HG03159 (cell line): ENCODE results near the gene C1QTNF9B.

Source experiments
- ATAC-seq: cut with Tn5 transposase; IDR thresholded peaks from one replicate; pipeline ENCODE4 v1.9.1; 2021; ENCODE audit warnings: mild to moderate bottlenecking, moderate library complexity; ENCODE audit not compliant: unreplicated experiment

The C1QTNF9B gene

DNA sequence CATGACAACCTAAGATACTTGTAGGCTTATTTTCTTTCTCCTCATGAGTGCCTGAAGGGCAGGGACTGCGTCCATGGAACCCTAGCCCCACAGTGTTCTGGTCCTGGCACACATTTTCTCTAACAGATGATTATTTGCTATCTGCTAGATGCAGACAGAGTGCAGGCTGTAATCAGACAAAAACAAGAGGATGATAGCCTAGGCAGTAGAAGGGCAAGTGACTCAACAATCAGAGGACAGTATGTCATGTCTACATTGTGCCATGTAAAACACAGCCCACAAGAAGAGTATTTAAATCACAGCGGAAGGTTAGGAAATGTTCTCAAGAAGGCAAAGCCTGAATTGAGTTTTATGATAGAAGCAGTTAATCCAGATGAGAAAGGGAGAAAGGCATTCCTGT lies 37.4 kb downstream of the C1QTNF9B start:
- no peak for ATAC-seq

DNA sequence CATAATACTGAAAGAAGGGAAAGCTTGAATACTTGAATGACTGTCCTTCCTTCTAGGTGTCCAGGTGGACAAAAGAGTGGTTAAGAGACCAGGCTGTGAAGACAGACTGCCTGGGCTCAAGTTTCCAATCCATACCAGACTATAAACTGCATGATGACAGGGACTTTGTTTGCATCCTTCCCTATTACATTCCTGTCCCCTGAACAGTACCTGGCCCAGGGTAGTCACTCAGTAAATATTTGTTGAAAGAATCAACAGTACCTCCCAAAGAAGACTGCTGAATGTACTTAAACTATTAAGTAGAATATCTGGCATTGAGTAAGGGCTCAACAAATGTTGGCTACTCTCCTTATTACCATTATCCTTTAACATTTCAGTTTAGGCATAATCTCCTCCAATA lies 37.8 kb downstream of the C1QTNF9B start:
- ATAC-seq: no peak

DNA sequence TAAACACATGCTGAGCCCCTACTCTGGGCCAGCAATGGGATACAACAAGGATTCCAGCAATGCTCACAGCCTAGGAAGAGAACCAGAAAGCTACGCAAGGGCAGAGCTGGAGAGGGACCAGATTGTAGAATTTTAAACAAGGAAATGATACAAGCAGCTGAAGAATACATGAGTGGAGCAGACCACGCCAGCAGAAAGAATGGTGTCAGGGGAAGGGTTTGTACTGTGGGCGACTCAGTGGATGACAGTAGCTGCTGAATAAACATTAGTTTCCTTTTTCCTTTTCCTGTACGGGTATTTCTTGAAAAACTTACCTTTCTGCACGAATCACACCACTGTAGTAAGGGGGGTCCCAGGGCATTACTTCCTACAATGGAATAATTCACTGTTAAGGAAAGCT lies 38.8 kb downstream of the C1QTNF9B start:
- ATAC-seq: no peak

DNA sequence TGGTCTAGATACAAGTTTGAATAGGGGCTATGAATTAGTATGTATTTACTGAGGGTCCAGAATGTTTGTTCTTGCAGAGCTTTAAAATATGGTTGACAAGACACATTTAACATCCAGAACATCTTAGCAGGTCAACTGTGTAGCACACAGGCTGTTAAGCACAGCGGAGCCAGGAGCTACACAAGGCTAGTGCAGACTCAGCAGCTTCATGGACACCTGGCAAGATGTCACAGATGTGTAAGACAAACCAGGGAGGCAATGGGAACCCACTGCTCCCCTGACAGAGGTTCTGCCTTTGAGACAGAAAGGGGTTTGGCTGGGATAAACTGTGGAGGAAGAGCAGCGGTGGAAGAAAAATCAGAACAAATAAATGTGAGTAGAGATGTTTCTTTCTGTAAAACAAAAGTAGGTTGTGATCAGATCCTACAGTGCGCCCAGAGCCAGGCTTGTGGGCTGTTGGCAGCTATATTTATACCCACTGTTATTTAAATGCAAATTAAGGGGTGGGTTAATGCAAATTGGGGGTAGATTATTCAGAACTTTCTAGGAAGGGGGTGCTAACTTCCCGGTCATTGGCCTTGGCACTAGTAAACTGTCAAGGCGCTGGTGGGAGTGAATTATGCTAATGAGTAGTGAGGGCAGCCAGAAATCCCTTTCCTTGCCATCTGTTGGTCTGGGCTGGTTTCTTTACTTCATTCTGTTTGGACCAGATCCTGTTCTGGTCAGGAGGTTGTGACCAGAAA lies 41.1 kb downstream of the C1QTNF9B start:
- ATAC-seq: no peak

DNA sequence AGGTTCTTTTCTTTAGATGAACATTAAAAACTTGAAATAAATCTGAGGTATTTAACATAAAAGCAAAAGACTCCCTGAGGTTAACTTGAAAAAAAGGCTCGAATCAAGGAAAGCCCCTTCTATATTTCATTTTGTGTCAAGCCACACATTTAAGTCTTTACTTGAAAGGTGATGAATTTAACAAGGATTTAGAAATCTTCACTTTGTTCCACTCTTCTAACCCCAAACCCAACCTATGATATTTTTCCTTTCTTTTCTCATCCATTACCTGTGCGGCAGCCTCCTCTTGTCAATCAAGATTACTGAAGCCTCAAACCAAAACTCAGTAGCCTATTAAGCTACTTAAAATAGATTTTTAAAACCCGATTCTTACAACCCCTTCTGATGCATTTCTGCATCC lies 41.9 kb downstream of the C1QTNF9B start:
- no peak for ATAC-seq

DNA sequence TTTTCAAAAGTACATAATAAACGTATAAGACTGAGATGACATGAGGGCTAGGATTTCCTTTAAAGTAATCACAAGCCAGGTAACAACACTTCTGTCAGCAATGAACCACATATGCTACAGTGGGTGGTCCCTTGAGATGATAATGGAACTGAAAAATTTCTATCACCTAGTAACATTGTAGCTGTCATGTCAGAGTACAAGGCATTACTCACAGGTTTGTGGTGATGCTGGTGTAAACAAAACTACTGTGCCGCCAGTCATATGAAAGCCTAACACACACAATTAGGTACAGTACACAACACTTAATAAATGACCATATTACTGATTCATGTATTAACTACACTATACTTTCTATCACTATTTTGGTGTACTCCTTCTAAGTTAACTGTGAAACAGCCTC lies 45.0 kb downstream of the C1QTNF9B start:
- no peak for ATAC-seq

DNA sequence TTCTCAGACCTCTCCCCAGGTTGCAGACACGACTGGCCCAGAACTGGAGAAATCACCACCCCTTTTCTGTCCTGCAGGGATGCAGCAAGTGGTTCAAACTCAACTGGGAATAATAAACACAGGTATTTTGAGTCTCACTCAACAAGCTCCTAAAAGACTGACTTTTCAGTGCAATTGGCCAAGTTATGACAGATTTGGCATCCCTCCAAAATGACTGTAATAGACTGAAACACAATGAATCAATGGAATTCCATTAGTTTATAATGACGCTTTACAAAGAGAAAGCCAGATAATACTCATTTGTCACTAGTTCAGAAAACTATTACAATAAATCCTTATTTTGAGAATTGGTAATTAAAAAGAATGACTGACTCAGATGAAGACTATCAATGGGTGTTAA lies 46.2 kb downstream of the C1QTNF9B start:
- no peak for ATAC-seq

DNA sequence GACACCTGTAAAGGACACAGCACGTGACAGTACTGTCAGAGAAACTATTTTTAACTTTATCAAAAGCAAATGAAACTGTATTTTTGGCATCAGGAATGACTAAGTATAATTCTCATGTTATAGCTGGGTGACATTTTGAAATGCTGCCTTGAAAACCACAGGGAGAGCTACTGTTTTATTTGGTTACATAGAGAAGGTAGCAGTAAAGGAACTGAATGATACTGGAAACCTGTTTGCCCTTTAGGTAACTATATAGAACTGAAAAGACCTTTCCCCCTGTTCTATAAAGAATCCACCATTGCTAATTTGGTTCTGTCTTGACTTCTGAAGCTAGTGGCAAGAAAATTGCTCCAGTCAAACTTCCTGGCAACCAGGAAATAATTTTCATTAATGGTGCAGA lies 47.2 kb downstream of the C1QTNF9B start:
- no peak for ATAC-seq

DNA sequence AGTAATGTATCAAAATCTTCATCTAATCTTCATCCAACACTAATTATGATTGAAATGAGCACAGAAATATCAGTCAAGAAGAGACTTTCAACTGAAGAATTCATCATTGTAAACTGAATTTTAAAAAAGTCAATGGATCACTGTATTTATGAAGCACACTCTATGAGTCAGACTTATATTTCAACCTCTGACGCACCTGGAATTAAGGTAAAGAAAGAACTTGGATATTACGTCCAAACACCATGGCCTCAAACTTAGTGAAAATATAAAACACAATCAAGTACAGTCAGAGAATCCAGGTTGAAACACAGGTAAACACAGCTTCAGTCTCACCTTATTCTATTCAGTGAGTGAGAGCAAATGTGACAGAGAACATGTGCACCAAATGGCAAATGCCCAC lies 47.6 kb downstream of the C1QTNF9B start:
- ATAC-seq: no peak

DNA sequence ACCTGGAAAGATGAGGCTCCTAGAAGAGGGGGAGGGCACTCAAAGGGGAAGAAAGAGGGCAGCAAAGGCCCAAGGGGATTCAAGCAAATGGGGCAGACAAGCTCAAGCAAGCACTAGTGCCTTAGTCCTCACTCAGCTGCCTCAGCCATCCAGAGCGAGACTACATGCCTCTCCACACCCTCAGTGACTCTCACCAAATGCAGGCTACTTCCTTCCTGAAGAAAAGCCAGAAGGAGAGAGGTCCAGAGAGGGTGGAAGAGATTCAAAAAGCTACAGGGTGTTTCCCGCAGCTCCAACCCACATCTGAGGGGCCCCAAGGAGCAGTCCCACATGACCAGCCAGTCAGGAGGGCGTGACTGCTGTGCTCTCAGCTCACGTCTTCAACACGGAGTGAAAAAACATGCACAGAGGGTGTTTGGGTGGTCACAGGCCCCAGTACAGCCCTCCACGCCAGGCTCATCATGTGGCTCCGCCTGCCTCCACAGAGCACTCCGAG lies 48.6 kb downstream of the C1QTNF9B start:
- ATAC-seq: no peak

DNA sequence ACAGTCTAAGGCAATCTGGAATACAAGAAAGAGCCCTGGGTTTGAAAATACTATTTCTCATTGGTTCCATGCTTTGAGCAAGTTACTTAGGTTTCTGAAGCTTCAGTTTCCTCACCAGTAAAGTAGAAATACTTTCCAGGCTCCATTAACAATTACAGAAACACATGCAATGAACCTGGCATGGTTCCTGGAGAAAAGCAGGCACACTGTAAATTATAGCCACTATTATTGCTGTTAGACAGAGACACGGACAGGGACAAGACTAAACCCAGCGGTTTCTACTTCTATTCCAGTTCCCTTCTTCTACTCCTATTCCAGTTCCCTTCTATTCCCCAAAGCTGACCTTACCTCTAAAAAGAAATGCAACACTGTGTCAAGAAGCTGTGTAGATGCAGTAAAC lies 49.3 kb downstream of the C1QTNF9B start:
- no peak for ATAC-seq

DNA sequence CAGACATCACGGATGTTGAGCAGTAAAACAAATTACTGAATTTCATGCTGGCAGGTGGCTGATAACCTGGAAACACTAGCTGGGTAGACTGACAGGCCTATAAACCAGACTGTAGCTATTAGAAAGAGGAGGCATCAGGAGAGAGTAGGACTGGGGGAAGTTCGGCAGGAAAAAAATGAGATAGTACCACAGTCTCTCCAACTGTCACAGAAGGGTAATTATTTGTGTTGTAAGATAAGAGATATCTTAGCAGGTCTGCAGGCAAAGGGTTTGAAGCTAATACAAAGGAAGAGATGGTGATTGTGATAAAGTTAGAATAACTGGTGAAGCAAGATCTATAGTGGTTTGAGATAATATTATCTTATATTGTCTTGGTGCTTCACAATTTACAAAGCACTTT lies 49.8 kb downstream of the C1QTNF9B start:
- no peak for ATAC-seq

DNA sequence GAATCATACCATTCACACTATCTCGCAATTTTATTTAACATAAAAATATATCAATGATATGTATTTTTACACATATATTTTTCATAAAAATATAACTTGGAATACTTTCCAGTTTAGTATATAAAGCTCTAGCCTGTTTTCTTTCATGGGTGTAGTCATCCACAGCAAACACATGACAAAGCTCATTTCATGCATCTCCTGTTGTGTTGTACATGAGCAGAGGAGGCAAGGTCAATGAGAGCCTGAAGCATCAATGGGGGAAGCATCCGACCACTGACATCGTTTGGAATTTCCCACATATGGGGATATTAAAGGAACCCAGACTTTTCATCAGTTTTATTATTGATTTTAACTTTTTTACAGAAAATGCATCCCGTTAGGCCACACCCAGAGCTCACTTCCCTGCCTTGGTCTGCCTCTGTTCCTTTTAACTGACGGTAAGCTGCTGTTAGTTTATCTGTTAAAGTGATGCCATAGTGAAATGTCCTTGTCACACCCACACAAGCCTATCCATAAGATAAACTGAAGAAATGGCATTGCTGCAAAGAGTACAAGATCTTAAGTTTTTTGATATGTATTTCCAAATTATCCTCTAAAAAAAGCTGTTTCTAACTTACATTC lies 52.1 kb downstream of the C1QTNF9B start:
- no peak for ATAC-seq

DNA sequence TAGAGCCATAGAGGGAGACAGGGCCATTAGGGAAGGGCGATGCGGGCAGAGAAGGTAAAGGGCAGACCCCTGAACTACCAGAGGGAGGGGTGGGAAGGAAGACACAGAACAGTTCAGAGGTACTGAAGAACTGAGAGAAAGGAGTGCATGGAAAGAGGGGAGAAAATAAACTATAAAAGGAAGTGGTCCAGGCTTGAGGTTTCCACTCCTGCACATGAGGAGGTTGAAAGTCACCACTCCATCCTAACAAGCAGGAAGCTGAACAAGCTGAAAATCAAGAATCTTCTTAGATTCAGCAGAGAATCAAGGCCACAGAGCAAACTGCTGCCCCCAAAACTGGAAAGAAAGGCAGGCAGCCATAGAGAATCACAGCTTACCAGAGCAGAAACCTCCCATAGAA lies 53.2 kb downstream of the C1QTNF9B start:
- no peak for ATAC-seq

DNA sequence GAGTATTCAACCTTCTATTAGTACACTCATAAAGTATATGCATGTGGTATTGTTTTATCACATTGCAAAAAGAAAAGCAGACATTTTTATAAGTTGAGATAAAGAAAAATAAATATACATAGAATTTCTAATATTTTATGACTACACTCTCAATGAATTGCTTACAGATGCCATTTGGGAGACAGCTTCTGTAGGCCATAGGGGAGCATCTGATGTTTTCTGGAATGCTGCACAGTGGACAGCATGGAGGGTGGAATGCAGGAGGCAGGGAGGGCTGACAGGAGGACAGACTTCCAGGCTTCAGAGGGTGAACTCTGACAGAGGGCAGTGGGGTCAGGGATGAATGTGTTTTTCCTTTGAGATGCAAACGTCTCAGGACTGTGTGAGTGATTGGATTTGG lies 53.9 kb downstream of the C1QTNF9B start:
- no peak for ATAC-seq

DNA sequence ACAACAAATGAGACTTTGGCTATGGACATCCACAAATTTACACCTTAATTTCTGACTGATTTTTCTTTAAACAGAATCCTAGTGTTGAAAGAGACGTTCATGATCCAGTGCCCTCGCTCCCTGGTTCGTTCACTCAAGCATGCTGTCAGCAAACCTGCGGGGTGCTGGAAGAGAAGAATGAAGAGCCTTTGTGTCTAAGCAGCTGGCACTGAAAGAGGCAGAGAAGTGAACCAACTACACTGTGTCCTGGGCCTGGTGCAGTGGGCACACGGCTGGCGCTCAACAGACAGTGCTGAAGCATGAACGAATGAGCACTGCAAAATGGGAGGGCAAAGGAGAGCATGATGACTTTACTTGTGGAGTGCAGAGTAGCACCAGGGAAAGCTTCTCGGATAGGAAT lies 54.9 kb downstream of the C1QTNF9B start:
- no peak for ATAC-seq
